DMS 273 treated with DMSO at 0.1 percent for 48 hours (cell line): Measurements from ENCODE around the gene ARSJ.
"Not testable (repeated sequence)": the region's sequence is repeated elsewhere in the genome, so short reads cannot be mapped to it uniquely, and the experiment has no call there.

Experiments
- DNase-seq: peaks from one replicate; lab custom pipeline; 2025; lab: John Stamatoyannopoulos, UW

The ARSJ gene

GRCh38 chr4:113957956-113958355, 21.5 kb downstream of the ARSJ start:
- DNase-seq = peak; percentile 67

- DNase-seq = no peak
These were observed 23.5 kb downstream of the ARSJ start for GRCh38 chr4:113955948-113956347.

- DNase-seq = no peak
These were observed 24.0 kb downstream of the ARSJ start for GRCh38 chr4:113955411-113955810.

- no peak for DNase-seq
These were observed 25.6 kb downstream of the ARSJ start for GRCh38 chr4:113953888-113954287.

GRCh38 chr4:113952452-113953029, 26.9 kb downstream of the ARSJ start:
- no peak for DNase-seq

GRCh38 chr4:113951263-113951662, 28.2 kb downstream of the ARSJ start:
- no peak for DNase-seq

- no peak for DNase-seq
These were observed 29.2 kb downstream of the ARSJ start for GRCh38 chr4:113950207-113950606.

GRCh38 chr4:113947484-113947883, 32.0 kb downstream of the ARSJ start:
- DNase-seq = no peak

- no peak for DNase-seq
These were observed 33.5 kb downstream of the ARSJ start for GRCh38 chr4:113945906-113946305.

GRCh38 chr4:113943863-113944262, 35.6 kb downstream of the ARSJ start:
- no peak for DNase-seq

- DNase-seq = no peak
These were observed 36.4 kb downstream of the ARSJ start for GRCh38 chr4:113943085-113943484.

- DNase-seq = no peak
These were observed 37.6 kb downstream of the ARSJ start for GRCh38 chr4:113941836-113942235.

- not testable (repeated sequence) for DNase-seq
These were observed 39.3 kb downstream of the ARSJ start for GRCh38 chr4:113940103-113940502.

GRCh38 chr4:113935190-113935589, 44.3 kb downstream of the ARSJ start:
- no peak for DNase-seq

GRCh38 chr4:113924706-113925105, 54.7 kb downstream of the ARSJ start:
- not testable (repeated sequence) for DNase-seq

GRCh38 chr4:113921089-113921794, 58.2 kb downstream of the ARSJ start:
- DNase-seq = no peak

- DNase-seq = no peak
These were observed 59.8 kb downstream of the ARSJ start for GRCh38 chr4:113919611-113920010.

- DNase-seq = no peak
These were observed 60.3 kb downstream of the ARSJ start for GRCh38 chr4:113919145-113919544.

- no peak for DNase-seq
These were observed 70.6 kb downstream of the ARSJ start for GRCh38 chr4:113908829-113909228.

- no peak for DNase-seq
These were observed 71.9 kb downstream of the ARSJ start for GRCh38 chr4:113907559-113907958.

GRCh38 chr4:113905301-113905700, 74.1 kb downstream of the ARSJ start:
- no peak for DNase-seq

GRCh38 chr4:113904877-113905276, 74.6 kb downstream of the ARSJ start:
- no peak for DNase-seq

- DNase-seq = no peak
These were observed 77.3 kb downstream of the ARSJ start for GRCh38 chr4:113901994-113902787.
